HEK293 (cell line): ENCODE results near the gene CADPS.

Experiments
- CTCF ChIA-PET: fragments of 350-600 bp; formaldehyde crosslinking; extraction: SDS; loops from one replicate; lab custom pipeline; 2021; ENCODE audit warnings: antibody characterized with exemption; lab: Yijun Ruan, JAX
- POLR2A ChIA-PET: fragments of 300-600 bp; formaldehyde crosslinking; extraction: SDS; loops from one replicate; lab custom pipeline; 2020; ENCODE audit warnings: antibody characterized with exemption, inconsistent platforms; lab: Yijun Ruan, JAX
- H3K27ac ChIP-seq: fragments of 200-500 bp; sonication (Bioruptor generic); 2 replicates; pipeline ENCODE4 v1.5.1; 2014; ENCODE audit warnings: low read depth, low read length, control low read depth, inconsistent platforms; ENCODE audit errors: extremely low read depth
- H3K36me3 ChIP-seq, 2 experiments: fragments of 200-500 bp in 1 of 2; sonication (Bioruptor generic) in 1 of 2; 1 replicate in 1 of 2; 2 replicates in 1 of 2; pipeline ENCODE4 v1.5.1; 2014 to 2017; ENCODE audit warnings: inconsistent platforms in 2 of 2, low read length in 2 of 2; ENCODE audit not compliant: control insufficient read depth in 2 of 2, insufficient read depth in 1 of 2
- H3K4me1 ChIP-seq: fragments of 200-500 bp; sonication (Bioruptor generic); 2 replicates; pipeline ENCODE4 v1.5.1; 2014; ENCODE audit warnings: mild to moderate bottlenecking, low read length, inconsistent platforms; ENCODE audit not compliant: control insufficient read depth, insufficient read depth
- H3K4me3 ChIP-seq: 2 replicates; pipeline ENCODE4 v1.5.1; 2011; ENCODE audit warnings: low read depth, mild to moderate bottlenecking, control low read depth, low read length, moderate library complexity
- H3K9me3 ChIP-seq: fragments of 200-500 bp; sonication (Bioruptor generic); 2 replicates; pipeline ENCODE4 v1.5.1; 2014; ENCODE audit warnings: low read depth, low read length, inconsistent platforms; ENCODE audit not compliant: control insufficient read depth, insufficient read depth
- EGR2 ChIP-seq: fragments of 450-650 bp; formaldehyde crosslinking; IDR thresholded peaks from 2 replicates; pipeline ENCODE4 v1.5.1; 2016; ENCODE audit warnings: low read depth, missing biosample characterization, missing genetic modification characterization
- GLI2 ChIP-seq: fragments of 450-650 bp; formaldehyde crosslinking; IDR thresholded peaks from 2 replicates; pipeline ENCODE4; 2017; ENCODE audit warnings: missing biosample characterization, missing genetic modification characterization, low read depth, borderline replicate concordance
- GLIS1 ChIP-seq: fragments of 450-650 bp; formaldehyde crosslinking; IDR thresholded peaks from 2 replicates; pipeline ENCODE4 v1.5.1; 2016; ENCODE audit warnings: missing biosample characterization, missing genetic modification characterization
- INSM2 ChIP-seq: fragments of 450-650 bp; formaldehyde crosslinking; IDR thresholded peaks from 2 replicates; pipeline ENCODE4 v1.5.1; 2016; ENCODE audit warnings: missing biosample characterization, missing genetic modification characterization
- OVOL3 ChIP-seq: fragments of 450-650 bp; formaldehyde crosslinking; IDR thresholded peaks from 2 replicates; pipeline ENCODE4 v1.5.1; 2016; ENCODE audit warnings: missing biosample characterization, missing genetic modification characterization
- REPIN1 ChIP-seq: fragments of 450-650 bp; formaldehyde crosslinking; IDR thresholded peaks from 2 replicates; pipeline ENCODE4 v1.5.1; 2017; ENCODE audit warnings: missing biosample characterization, missing genetic modification characterization, low read depth
- REST ChIP-seq: fragments of 450-650 bp; formaldehyde crosslinking; IDR thresholded peaks from 2 replicates; pipeline ENCODE4 v1.5.1; 2016; ENCODE audit warnings: missing biosample characterization, missing genetic modification characterization
- TCF7L2 ChIP-seq: IDR thresholded peaks from 2 replicates; pipeline ENCODE4 v1.6.1; 2011; ENCODE audit warnings: low read depth, mild to moderate bottlenecking, inconsistent platforms, low read length, moderate library complexity, borderline replicate concordance
- YY1 ChIP-seq: fragments of 450-650 bp; formaldehyde crosslinking; IDR thresholded peaks from 2 replicates; pipeline ENCODE4 v1.5.1; 2018; ENCODE audit warnings: missing biosample characterization, missing genetic modification characterization
- ZBTB20 ChIP-seq: fragments of 450-650 bp; formaldehyde crosslinking; IDR thresholded peaks from 2 replicates; pipeline ENCODE4 v1.5.1; 2016; ENCODE audit warnings: missing biosample characterization, missing genetic modification characterization
- ZNF112 ChIP-seq: fragments of 450-650 bp; formaldehyde crosslinking; IDR thresholded peaks from 2 replicates; pipeline ENCODE4 v1.5.0; 2017; ENCODE audit warnings: missing biosample characterization, missing genetic modification characterization
- ZNF132 ChIP-seq: fragments of 450-650 bp; formaldehyde crosslinking; IDR thresholded peaks from 2 replicates; pipeline ENCODE4 v1.5.1; 2017; ENCODE audit warnings: missing biosample characterization, missing genetic modification characterization, borderline replicate concordance
- ZNF16 ChIP-seq: fragments of 450-650 bp; formaldehyde crosslinking; IDR thresholded peaks from 2 replicates; pipeline ENCODE4 v1.5.1; 2016; ENCODE audit warnings: low read depth, missing biosample characterization, missing genetic modification characterization
- ZNF266 ChIP-seq: fragments of 450-650 bp; formaldehyde crosslinking; IDR thresholded peaks from 2 replicates; pipeline ENCODE4 v1.5.1; 2016; ENCODE audit warnings: missing biosample characterization, missing genetic modification characterization, low read depth
- ZNF292 ChIP-seq: fragments of 450-650 bp; formaldehyde crosslinking; IDR thresholded peaks from 2 replicates; pipeline ENCODE4 v1.5.1; 2016; ENCODE audit warnings: low read depth, missing biosample characterization, missing genetic modification characterization, borderline replicate concordance
- ZNF530 ChIP-seq: fragments of 450-650 bp; formaldehyde crosslinking; IDR thresholded peaks from 2 replicates; pipeline ENCODE4 v1.5.1; 2016; ENCODE audit warnings: low read depth, missing biosample characterization, missing genetic modification characterization
- ZNF548 ChIP-seq: fragments of 450-650 bp; formaldehyde crosslinking; IDR thresholded peaks from 2 replicates; pipeline ENCODE4 v1.5.1; 2016; ENCODE audit warnings: missing biosample characterization, missing genetic modification characterization
- ZNF560 ChIP-seq: fragments of 450-650 bp; formaldehyde crosslinking; IDR thresholded peaks from 2 replicates; pipeline ENCODE4 v1.5.1; 2017; ENCODE audit warnings: missing biosample characterization, missing genetic modification characterization, borderline replicate concordance
- ZNF626 ChIP-seq: fragments of 450-650 bp; sonication (Bioruptor Pico); formaldehyde crosslinking; IDR thresholded peaks from 2 replicates; pipeline ENCODE4 v1.5.1; 2018; ENCODE audit warnings: missing biosample characterization, missing genetic modification characterization, inconsistent platforms
- ZSCAN5A ChIP-seq: fragments of 450-650 bp; formaldehyde crosslinking; IDR thresholded peaks from 2 replicates; pipeline ENCODE4 v1.5.1; 2016; ENCODE audit warnings: missing biosample characterization, missing genetic modification characterization
- TF ChIP-seq, protein P1 (sequence below): fragments of 450-650 bp; formaldehyde crosslinking; IDR thresholded peaks from 2 replicates; pipeline ENCODE4 v1.5.1; 2017; ENCODE audit warnings: missing biosample characterization, missing genetic modification characterization

Gene CADPS

GRCh38 chr3:62503516-62503915 is 371.7 kb downstream of the CADPS start:
- CTCF ChIA-PET: no interaction called here
- POLR2A ChIA-PET: no interaction called here
- H3K4me1 ChIP-seq: no peaks in the 10 kb centered on the region

DNA sequence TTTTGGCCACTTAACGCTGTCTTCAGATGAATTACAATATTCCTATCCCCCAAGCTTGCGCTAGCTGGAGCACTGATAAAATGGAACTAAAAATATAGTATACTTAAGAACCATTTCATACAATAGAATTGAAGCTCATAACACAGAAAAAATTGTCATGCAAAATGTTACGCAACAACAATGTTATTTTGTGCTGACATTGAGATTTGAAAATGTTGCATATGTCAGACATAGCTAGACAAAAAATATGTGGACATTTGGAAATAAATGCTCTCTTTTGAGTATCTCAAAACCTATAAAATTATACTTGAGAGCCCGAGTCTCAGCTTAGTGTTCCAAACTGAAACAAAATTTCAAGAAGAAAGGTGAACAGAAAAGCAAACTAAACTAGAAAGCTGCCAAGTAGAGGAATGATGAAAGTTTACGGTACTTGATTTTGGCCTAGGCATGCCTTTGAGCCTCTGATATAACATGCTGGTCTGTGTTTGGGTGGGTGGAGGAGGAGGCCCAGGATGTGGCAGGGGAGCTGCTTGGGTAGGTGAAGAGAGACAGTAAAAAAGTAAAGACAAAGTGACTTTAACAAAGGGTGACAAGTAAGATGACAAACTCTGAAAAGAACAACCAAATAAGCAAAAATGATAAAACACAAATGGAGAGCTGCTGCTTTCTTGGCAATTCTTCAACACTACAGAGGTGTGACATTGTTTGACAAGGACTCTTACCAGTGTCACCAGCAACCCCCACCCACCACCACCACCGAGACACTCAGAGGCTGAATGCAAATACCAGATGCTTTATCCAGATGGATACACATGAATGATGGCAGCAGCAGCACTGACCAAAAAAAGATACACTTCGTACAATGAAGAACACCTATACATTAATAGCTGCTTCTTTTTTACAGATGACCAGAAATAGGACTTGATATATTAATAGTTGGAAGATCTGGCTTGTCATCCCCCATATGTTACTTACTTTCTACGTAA is 372.6 kb downstream of the CADPS start:
- no peaks in the 10 kb centered on the region for H3K9me3 ChIP-seq
- no peaks in the 10 kb centered on the region for H3K4me1 ChIP-seq
- TF ChIP-seq EGR2: 0 out of 2 replicates have a peak, but pooled peaks have one; percentile 16
- no peak for TF ChIP-seq REPIN1 (tag by site-specific recombination)
- ChIA-PET POLR2A (no interaction called here), CTCF (interaction anchor here (0.6 kb wide), 1 partner anchor 109 kb away, joined by 4 read pairs; no protein-coding TSS in a partner anchor)
- H3K27ac ChIP-seq: no peak overlapping the region
- H3K36me3 ChIP-seq: no peaks in the 10 kb centered on the region
- no peak overlapping the region for H3K4me3 ChIP-seq

More at GRCh38 chr3:62503516-62503915, 371.7 kb downstream of the CADPS start:
- no peaks in the 10 kb centered on the region for H3K36me3 ChIP-seq
- no peak for TF ChIP-seq GLI2 (tag by site-specific recombination)
- TF ChIP-seq ZNF530 (tag by site-specific recombination): no peak
- TF ChIP-seq ZNF132 (tag by site-specific recombination): no peak
- TF ChIP-seq ZBTB20 (tag by site-specific recombination): no peak
- no peak for TF ChIP-seq OVOL3 (tag by site-specific recombination)
- no peak for TF ChIP-seq ZNF266 (tag by site-specific recombination)
- TF ChIP-seq GLIS1 (tag by site-specific recombination): no peak
- no peak for TF ChIP-seq YY1 (tag by site-specific recombination)
- TF ChIP-seq TCF7L2: no peak
- H3K9me3 ChIP-seq: no peaks in the 10 kb centered on the region
- no peak overlapping the region for H3K4me3 ChIP-seq
- H3K27ac ChIP-seq: no peak overlapping the region

- Histone ChIP-seq H3K9me3 (no peaks in the 10 kb centered on the region), H3K27ac (no peak overlapping the region), H3K4me1 (no peaks in the 10 kb centered on the region), H3K36me3 (no peaks in the 10 kb centered on the region), H3K4me3 (no peak overlapping the region)
- ChIA-PET CTCF (interaction anchor here (0.7 kb wide), 3 partner anchors 17 to 1257 kb away, joined by 3 read pairs; no protein-coding TSS in a partner anchor), POLR2A (no interaction called here)
- TF ChIP-seq, protein P1, sequence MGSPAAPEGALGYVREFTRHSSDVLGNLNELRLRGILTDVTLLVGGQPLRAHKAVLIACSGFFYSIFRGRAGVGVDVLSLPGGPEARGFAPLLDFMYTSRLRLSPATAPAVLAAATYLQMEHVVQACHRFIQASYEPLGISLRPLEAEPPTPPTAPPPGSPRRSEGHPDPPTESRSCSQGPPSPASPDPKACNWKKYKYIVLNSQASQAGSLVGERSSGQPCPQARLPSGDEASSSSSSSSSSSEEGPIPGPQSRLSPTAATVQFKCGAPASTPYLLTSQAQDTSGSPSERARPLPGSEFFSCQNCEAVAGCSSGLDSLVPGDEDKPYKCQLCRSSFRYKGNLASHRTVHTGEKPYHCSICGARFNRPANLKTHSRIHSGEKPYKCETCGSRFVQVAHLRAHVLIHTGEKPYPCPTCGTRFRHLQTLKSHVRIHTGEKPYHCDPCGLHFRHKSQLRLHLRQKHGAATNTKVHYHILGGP: no peak
- TF ChIP-seq INSM2 (tag by site-specific recombination) (no peak), REST (tag by site-specific recombination) (no peak), ZSCAN5A (no peak), ZNF112 (tag by site-specific recombination) (no peak), ZNF548 (no peak), ZNF560 (no peak), ZNF16 (tag by site-specific recombination) (no peak), ZNF292 (tag by site-specific recombination) (no peak), ZNF626 (no peak)
Measured at GRCh38 chr3:62501289-62501668, 373.9 kb downstream of the CADPS start.
